ENCODE measurements around the gene PPM1H.

Gene PPM1H

GRCh38 chr12:62776575-62776974, 158.4 kb downstream of the PPM1H start:
- no peak overlapping the region for H3K9ac ChIP-seq (ENCODE audit: low read length)
- no peak for DNase-seq (ENCODE audit: low read depth)
- no peaks in the 10 kb centered on the region for H3K36me3 ChIP-seq (ENCODE audit: control insufficient read depth, insufficient read depth, low read length, severe bottlenecking)
- H3K4me3 ChIP-seq (ENCODE audit: low read length) = no peak overlapping the region
- H3K27me3 ChIP-seq (replicated peaks; ENCODE audit: control insufficient read depth, insufficient read depth, low read length) = no peaks in the 10 kb centered on the region
- no peaks in the 10 kb centered on the region for H3K9me3 ChIP-seq (ENCODE audit: control insufficient read depth, low read length)
- H3K4me1 ChIP-seq (ENCODE audit: control insufficient read depth, insufficient read depth, low read length) = no peaks in the 10 kb centered on the region

GRCh38 chr12:62774794-62775193, 160.2 kb downstream of the PPM1H start:
- Histone ChIP-seq H3K27me3 (replicated peaks; ENCODE audit: control insufficient read depth, insufficient read depth, low read length) (no peaks in the 10 kb centered on the region), H3K9ac (ENCODE audit: low read length) (no peak overlapping the region), H3K36me3 (ENCODE audit: control insufficient read depth, insufficient read depth, low read length, severe bottlenecking) (no peaks in the 10 kb centered on the region), H3K9me3 (ENCODE audit: control insufficient read depth, low read length) (no peaks in the 10 kb centered on the region), H3K4me3 (ENCODE audit: low read length) (no peak overlapping the region), H3K4me1 (ENCODE audit: control insufficient read depth, insufficient read depth, low read length) (peaks cover 5% of the 10 kb centered on the region)
- no peak for DNase-seq (ENCODE audit: low read depth)

DNA sequence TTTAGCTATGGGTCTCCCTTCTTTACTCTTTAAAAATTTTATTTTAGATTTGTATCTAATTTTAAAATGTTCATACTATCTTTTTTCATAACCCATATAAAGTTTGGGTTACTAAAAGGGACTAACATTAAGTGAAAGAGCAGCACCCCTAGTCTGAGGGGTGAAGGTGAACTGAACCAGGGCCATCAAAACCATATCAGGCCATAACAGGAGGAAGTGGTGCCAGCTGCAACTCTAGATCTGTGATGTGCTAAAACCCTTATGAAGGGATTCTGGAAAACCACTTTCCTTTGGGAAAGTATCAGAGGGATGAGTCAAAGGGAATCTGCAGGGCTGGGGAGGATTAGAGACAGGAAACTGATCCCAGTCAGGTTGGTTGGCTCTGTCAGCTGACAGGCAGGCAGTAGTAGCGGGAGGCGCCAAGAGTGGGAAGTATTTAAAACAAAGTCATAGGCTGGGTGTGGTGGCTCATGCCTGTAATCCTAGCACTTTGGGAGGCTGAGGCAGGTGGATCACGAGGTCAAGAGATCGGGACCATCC, 162.5 kb downstream of the PPM1H start:
- Histone ChIP-seq H3K4me3 (ENCODE audit: low read length) (no peak overlapping the region), H3K36me3 (ENCODE audit: control insufficient read depth, insufficient read depth, low read length, severe bottlenecking) (no peaks in the 10 kb centered on the region), H3K9ac (ENCODE audit: low read length) (no peak overlapping the region), H3K4me1 (ENCODE audit: control insufficient read depth, insufficient read depth, low read length) (peaks cover 22% of the 10 kb centered on the region), H3K27me3 (replicated peaks; ENCODE audit: control insufficient read depth, insufficient read depth, low read length) (no peaks in the 10 kb centered on the region), H3K9me3 (ENCODE audit: control insufficient read depth, low read length) (no peaks in the 10 kb centered on the region)
- DNase-seq (ENCODE audit: low read depth) = no peak

DNA sequence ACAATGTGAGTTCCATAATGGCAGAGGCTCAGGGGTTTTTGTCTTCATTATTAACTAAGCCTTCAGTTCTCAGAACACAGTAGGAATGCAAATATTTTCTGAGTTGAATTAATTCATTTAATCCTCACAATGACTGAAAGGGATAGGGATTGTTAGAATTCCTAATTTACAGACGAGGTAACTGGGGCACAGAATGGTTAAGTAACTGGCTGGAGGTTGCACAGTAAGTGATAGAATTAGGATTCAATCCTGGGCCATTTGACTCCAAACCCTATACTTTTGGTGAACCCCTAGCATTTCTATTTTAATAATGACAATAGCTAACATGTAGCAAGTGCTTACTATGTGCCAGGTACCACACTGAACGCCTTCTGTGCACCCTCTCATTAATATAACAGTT, 163.1 kb downstream of the PPM1H start:
- Histone ChIP-seq H3K4me3 (ENCODE audit: low read length) (no peak overlapping the region), H3K36me3 (ENCODE audit: control insufficient read depth, insufficient read depth, low read length, severe bottlenecking) (no peaks in the 10 kb centered on the region), H3K9ac (ENCODE audit: low read length) (no peak overlapping the region), H3K9me3 (ENCODE audit: control insufficient read depth, low read length) (no peaks in the 10 kb centered on the region), H3K4me1 (ENCODE audit: control insufficient read depth, insufficient read depth, low read length) (peaks cover 28% of the 10 kb centered on the region), H3K27me3 (replicated peaks; ENCODE audit: control insufficient read depth, insufficient read depth, low read length) (no peaks in the 10 kb centered on the region)
- DNase-seq (ENCODE audit: low read depth) = no peak

DNA sequence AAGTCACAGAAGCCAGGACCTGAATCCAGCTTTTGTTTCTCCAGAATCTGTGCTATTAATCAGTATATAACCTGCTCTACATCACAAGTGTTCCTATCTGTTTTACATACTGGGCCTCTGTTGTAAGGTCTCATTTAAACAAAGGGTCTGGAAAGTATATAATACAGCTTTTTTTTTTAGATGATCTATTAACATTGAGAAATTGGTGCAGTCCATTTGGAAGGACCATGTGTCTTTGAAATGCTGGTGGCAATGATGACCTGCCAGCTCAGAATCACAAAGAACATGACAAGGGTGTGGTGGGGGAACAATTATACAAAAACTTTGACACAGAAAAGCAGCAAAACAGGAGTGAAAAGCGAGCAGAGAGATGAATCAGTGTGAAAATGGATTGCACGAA, 164.6 kb downstream of the PPM1H start:
- no peaks in the 10 kb centered on the region for H3K9me3 ChIP-seq (ENCODE audit: control insufficient read depth, low read length)
- H3K4me1 ChIP-seq (ENCODE audit: control insufficient read depth, insufficient read depth, low read length) = peaks cover 38% of the 10 kb centered on the region
- H3K27me3 ChIP-seq (replicated peaks; ENCODE audit: control insufficient read depth, insufficient read depth, low read length) = no peaks in the 10 kb centered on the region
- DNase-seq (ENCODE audit: low read depth) = no peak
- H3K4me3 ChIP-seq (ENCODE audit: low read length) = no peak overlapping the region
- H3K36me3 ChIP-seq (ENCODE audit: control insufficient read depth, insufficient read depth, low read length, severe bottlenecking) = no peaks in the 10 kb centered on the region
- no peak overlapping the region for H3K9ac ChIP-seq (ENCODE audit: low read length)

DNA sequence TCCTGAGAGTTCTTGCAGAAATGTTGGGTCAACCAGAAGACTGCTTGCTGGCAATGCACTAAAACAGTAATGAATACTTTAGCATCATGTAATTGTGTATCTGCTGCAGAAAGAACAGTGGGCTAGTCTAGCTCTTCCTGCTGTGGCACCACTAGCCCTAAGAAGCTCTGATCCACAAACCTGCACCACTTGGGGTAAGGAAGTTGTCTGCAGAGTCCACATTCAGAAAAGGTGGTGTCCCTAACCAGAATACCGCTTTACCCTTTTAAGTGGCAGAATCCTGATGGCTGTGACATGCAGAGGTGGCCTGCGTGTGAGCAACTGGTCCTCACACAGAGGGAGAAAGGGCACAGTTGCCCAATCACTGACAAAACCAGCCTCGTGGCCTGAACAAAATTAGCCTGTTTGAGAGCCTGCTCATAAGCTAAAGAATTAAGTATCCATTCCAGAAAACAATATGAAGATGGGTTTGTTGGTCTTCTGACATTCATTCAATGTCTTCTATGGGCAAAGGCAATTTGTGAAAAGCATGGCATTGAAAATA, 165.8 kb downstream of the PPM1H start:
- Histone ChIP-seq H3K27me3 (replicated peaks; ENCODE audit: control insufficient read depth, insufficient read depth, low read length) (no peaks in the 10 kb centered on the region), H3K36me3 (ENCODE audit: control insufficient read depth, insufficient read depth, low read length, severe bottlenecking) (no peaks in the 10 kb centered on the region), H3K9me3 (ENCODE audit: control insufficient read depth, low read length) (no peaks in the 10 kb centered on the region), H3K4me3 (ENCODE audit: low read length) (no peak overlapping the region), H3K4me1 (ENCODE audit: control insufficient read depth, insufficient read depth, low read length) (peaks cover 47% of the 10 kb centered on the region), H3K9ac (ENCODE audit: low read length) (no peak overlapping the region)
- DNase-seq (ENCODE audit: low read depth) = no peak

DNA sequence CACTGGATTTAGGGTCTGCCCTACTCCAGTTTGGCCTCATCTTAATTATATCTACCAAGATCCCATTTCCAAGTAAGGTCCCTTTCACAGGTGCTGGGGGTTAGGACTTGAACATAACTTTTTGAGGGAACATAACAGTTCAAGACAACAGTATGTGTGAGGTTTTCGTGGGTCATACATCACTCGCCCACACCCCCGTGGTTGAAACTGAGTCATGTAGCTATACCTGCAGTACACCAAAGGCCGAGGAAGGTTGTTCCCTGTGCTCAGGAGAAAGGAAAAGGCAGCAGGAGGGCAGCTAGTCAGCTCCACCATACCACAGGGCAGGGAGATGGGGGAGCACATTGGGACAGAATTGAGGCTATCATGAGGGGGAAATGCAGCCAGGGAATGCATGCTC, 167.0 kb downstream of the PPM1H start:
- no peak for DNase-seq (ENCODE audit: low read depth)
- H3K4me3 ChIP-seq (ENCODE audit: low read length) = no peak overlapping the region
- peaks cover 59% of the 10 kb centered on the region for H3K4me1 ChIP-seq (ENCODE audit: control insufficient read depth, insufficient read depth, low read length)
- H3K9ac ChIP-seq (ENCODE audit: low read length) = no peak overlapping the region
- no peaks in the 10 kb centered on the region for H3K36me3 ChIP-seq (ENCODE audit: control insufficient read depth, insufficient read depth, low read length, severe bottlenecking)
- no peaks in the 10 kb centered on the region for H3K27me3 ChIP-seq (replicated peaks; ENCODE audit: control insufficient read depth, insufficient read depth, low read length)
- no peaks in the 10 kb centered on the region for H3K9me3 ChIP-seq (ENCODE audit: control insufficient read depth, low read length)

GRCh38 chr12:62767496-62767895, 167.5 kb downstream of the PPM1H start:
- no peaks in the 10 kb centered on the region for H3K27me3 ChIP-seq (replicated peaks; ENCODE audit: control insufficient read depth, insufficient read depth, low read length)
- H3K4me3 ChIP-seq (ENCODE audit: low read length) = no peak overlapping the region
- H3K9ac ChIP-seq (ENCODE audit: low read length) = no peak overlapping the region
- H3K4me1 ChIP-seq (ENCODE audit: control insufficient read depth, insufficient read depth, low read length) = peaks cover 64% of the 10 kb centered on the region
- no peaks in the 10 kb centered on the region for H3K9me3 ChIP-seq (ENCODE audit: control insufficient read depth, low read length)
- no peaks in the 10 kb centered on the region for H3K36me3 ChIP-seq (ENCODE audit: control insufficient read depth, insufficient read depth, low read length, severe bottlenecking)
- peak; percentile 22 for DNase-seq (ENCODE audit: low read depth)

- Histone ChIP-seq H3K9ac (ENCODE audit: low read length) (no peak overlapping the region), H3K9me3 (ENCODE audit: control insufficient read depth, low read length) (no peaks in the 10 kb centered on the region), H3K4me3 (ENCODE audit: low read length) (no peak overlapping the region), H3K27me3 (replicated peaks; ENCODE audit: control insufficient read depth, insufficient read depth, low read length) (no peaks in the 10 kb centered on the region), H3K4me1 (ENCODE audit: control insufficient read depth, insufficient read depth, low read length) (peaks cover 74% of the 10 kb centered on the region), H3K36me3 (ENCODE audit: control insufficient read depth, insufficient read depth, low read length, severe bottlenecking) (no peaks in the 10 kb centered on the region)
- peak; percentile 22 for DNase-seq (ENCODE audit: low read depth)
Observed at GRCh38 chr12:62766496-62766895, 168.5 kb downstream of the PPM1H start.

- Histone ChIP-seq H3K9me3 (ENCODE audit: control insufficient read depth, low read length) (no peaks in the 10 kb centered on the region), H3K4me3 (ENCODE audit: low read length) (peak overlapping the region; percentile 30), H3K9ac (ENCODE audit: low read length) (peak overlapping the region; percentile 56), H3K4me1 (ENCODE audit: control insufficient read depth, insufficient read depth, low read length) (peaks cover 76% of the 10 kb centered on the region), H3K27me3 (replicated peaks; ENCODE audit: control insufficient read depth, insufficient read depth, low read length) (no peaks in the 10 kb centered on the region), H3K36me3 (ENCODE audit: control insufficient read depth, insufficient read depth, low read length, severe bottlenecking) (no peaks in the 10 kb centered on the region)
- peak; percentile 60 for DNase-seq (ENCODE audit: low read depth)
Observed at GRCh38 chr12:62763861-62764645, 170.9 kb downstream of the PPM1H start.

GRCh38 chr12:62763312-62763711, 171.6 kb downstream of the PPM1H start:
- peak overlapping the region; percentile 30 for H3K4me3 ChIP-seq (ENCODE audit: low read length)
- no peaks in the 10 kb centered on the region for H3K27me3 ChIP-seq (replicated peaks; ENCODE audit: control insufficient read depth, insufficient read depth, low read length)
- peak overlapping the region; percentile 56 for H3K9ac ChIP-seq (ENCODE audit: low read length)
- H3K36me3 ChIP-seq (ENCODE audit: control insufficient read depth, insufficient read depth, low read length, severe bottlenecking) = no peaks in the 10 kb centered on the region
- peaks cover 75% of the 10 kb centered on the region for H3K4me1 ChIP-seq (ENCODE audit: control insufficient read depth, insufficient read depth, low read length)
- H3K9me3 ChIP-seq (ENCODE audit: control insufficient read depth, low read length) = no peaks in the 10 kb centered on the region
- no peak for DNase-seq (ENCODE audit: low read depth)

All from adipocyte (in vitro differentiated cells).